PFSK-1 (cell line): ENCODE data around the gene SLC6A6.

ENCODE experiments used
- POLR2AphosphoS5 ChIP-seq: IDR thresholded peaks from 2 replicates; pipeline ENCODE4 v1.6.1; 2012; ENCODE audit warnings: low read depth, mild to moderate bottlenecking, control low read depth, low read length, moderate library complexity
- SIN3A ChIP-seq: IDR thresholded peaks from 2 replicates; pipeline ENCODE4 v1.6.1; 2012; ENCODE audit warnings: mild to moderate bottlenecking, low read length, moderate library complexity, borderline replicate concordance; ENCODE audit not compliant: insufficient read depth
- TF ChIP-seq, protein P1 (sequence below), 2 experiments: IDR thresholded peaks; 2 replicates each; pipeline versions ENCODE4 v1.6.1 to v1.8.0; 2011 to 2012; ENCODE audit warnings: low read depth in 2 of 2, low read length in 2 of 2, control low read depth in 1 of 2, inconsistent platforms in 1 of 2, mild to moderate bottlenecking in 1 of 2, moderate library complexity in 1 of 2; ENCODE audit not compliant: insufficient read depth in 1 of 2

DNA sequence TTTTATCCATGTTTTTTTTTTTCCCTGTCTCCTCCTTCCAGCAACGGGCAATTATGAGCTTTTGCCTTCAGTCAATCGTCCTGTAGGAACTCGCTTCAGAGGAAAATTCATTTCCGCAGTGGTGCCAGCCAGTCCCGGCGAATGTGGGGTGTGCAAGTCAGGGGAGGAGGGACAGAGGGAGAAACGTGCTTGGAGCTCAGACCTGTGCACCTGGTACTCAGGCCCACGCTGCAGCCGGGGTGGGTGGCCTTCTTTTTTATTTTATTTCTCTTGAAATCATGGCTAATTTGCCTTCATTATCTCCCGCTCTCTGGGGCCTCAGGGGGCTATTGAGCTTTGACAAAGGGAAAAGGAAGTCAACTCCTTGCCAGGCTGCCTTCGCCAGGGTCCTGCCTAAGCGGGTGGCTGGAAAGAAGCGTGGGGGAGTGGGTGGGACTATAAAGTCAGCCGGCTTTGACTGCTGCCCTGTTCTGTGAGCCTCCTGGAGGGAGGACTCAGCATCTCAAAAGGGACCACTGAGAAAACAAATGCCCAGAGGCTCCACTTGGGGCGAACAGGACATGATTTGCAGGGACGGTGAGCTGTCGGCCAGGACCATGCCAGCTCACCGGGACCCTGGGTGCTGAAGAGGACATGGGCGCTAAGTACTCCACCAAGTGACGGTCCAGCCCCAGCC is 132.2 kb downstream of the SLC6A6 start:
- TF ChIP-seq POLR2AphosphoS5 (no peak), SIN3A (no peak)
- TF ChIP-seq, protein P1, sequence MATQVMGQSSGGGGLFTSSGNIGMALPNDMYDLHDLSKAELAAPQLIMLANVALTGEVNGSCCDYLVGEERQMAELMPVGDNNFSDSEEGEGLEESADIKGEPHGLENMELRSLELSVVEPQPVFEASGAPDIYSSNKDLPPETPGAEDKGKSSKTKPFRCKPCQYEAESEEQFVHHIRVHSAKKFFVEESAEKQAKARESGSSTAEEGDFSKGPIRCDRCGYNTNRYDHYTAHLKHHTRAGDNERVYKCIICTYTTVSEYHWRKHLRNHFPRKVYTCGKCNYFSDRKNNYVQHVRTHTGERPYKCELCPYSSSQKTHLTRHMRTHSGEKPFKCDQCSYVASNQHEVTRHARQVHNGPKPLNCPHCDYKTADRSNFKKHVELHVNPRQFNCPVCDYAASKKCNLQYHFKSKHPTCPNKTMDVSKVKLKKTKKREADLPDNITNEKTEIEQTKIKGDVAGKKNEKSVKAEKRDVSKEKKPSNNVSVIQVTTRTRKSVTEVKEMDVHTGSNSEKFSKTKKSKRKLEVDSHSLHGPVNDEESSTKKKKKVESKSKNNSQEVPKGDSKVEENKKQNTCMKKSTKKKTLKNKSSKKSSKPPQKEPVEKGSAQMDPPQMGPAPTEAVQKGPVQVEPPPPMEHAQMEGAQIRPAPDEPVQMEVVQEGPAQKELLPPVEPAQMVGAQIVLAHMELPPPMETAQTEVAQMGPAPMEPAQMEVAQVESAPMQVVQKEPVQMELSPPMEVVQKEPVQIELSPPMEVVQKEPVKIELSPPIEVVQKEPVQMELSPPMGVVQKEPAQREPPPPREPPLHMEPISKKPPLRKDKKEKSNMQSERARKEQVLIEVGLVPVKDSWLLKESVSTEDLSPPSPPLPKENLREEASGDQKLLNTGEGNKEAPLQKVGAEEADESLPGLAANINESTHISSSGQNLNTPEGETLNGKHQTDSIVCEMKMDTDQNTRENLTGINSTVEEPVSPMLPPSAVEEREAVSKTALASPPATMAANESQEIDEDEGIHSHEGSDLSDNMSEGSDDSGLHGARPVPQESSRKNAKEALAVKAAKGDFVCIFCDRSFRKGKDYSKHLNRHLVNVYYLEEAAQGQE (IDR thresholded peaks at IDR 0.05; ENCODE audit: insufficient read depth in 1 of 2, low read depth in 2 of 2, low read length in 2 of 2), result no peak
